ENCODE measurements around the gene MLLT3.

GRCh38 chr9:20486552-20486951 lies 135.7 kb downstream of the MLLT3 start:
- TF ChIP-seq CTCF (IDR thresholded peaks at IDR 0.05; ENCODE audit: insufficient read depth, low read depth, low read length) (no peak), EZH2 (IDR thresholded peaks at IDR 0.05; ENCODE audit: insufficient read depth, low read length) (no peak)
